ENCODE measurements around the gene COX4I1.

GRCh38 chr16:85848986-85849385 lies 49.5 kb downstream of the COX4I1 start:
- TF ChIP-seq CTCF (IDR thresholded peaks at IDR 0.05) (no peak), POLR2A (IDR thresholded peaks at IDR 0.05) (no peak)
